ENCODE results near the gene NEU3. TPM values are rescaled to one million over a fixed set of nuclear protein-coding genes. Genes with fewer than 3 reads are reported as not detected.
"Not testable (repeated sequence)": the region's sequence is repeated elsewhere in the genome, so short reads cannot be mapped to it uniquely, and the experiment has no call there.

The NEU3 gene
- total and polyA plus RNA-seq, 2 of the 4 experiments (the other 2 are of a cell fraction) = 5.5 to 10.6 TPM

DNA sequence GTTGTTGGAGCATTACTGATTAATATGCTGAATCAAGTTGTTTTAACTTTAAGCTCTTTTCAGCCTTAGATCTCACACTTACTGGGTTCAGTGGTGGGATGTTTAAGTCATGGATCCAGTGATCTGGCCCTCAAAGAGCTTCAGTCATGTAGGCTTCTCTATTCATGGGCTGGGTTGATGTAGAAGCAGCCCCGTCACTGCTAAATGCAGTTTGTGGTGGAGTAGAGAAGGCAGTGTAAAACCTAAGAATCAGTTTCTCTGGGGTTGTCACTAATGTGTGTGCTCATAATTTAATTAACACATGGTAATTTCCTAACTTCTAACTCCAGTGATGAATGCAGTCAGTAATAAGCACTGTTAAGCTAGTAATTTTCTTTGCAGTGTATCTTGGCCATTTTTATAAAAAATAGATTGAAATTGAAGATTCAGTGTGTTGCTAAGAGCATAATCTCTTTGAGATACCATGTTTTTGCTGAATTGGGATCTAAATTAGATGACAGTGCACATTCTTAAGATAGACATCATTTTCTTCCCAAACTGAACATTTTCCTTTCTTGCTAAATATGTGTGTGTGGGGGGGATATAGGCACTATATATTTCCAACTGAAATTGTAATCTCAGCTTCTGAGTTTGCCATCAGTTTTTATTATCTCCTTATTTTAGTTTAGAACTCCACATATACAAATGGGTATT is 30.6 kb upstream of the NEU3 start:
- Histone ChIP-seq H2BK20ac (ENCODE audit: low read depth, low read length) (no peak overlapping the region), H3K4me1 (ENCODE audit: control insufficient read depth, insufficient read depth, low read length) (peaks cover 10% of the 10 kb centered on the region), H4K5ac (ENCODE audit: low read depth, low read length) (no peak overlapping the region), H3K9me1 (ENCODE audit: insufficient read depth, low read length) (peaks cover 9% of the 10 kb centered on the region; the same call in 1 of the 2 replicates), H2BK15ac (ENCODE audit: low read depth, low read length) (no peak overlapping the region), H4K8ac (ENCODE audit: low read depth in 2 of 2, low read length in 2 of 2) (no peak overlapping the region; a peak in 1 of 4 replicates), H3K27me3 (ENCODE audit: control insufficient read depth, insufficient read depth, low read length) (no peaks in the 10 kb centered on the region), H2AK5ac (ENCODE audit: low read depth, low read length) (no peak overlapping the region), H3K23ac (ENCODE audit: low read depth, low read length) (no peak overlapping the region), H3K27ac (ENCODE audit: insufficient read depth, low read length) (peak overlapping the region; percentile 6; the same call in 1 of the 2 replicates), H4K20me1 (ENCODE audit: insufficient read depth, low read length) (peaks cover 65% of the 10 kb centered on the region), H3K18ac (ENCODE audit: low read depth, low read length) (no peak overlapping the region), H3K79me1 (ENCODE audit: low read depth in 1 of 2, low read length in 2 of 2) (peaks cover 30 to 76% of the 10 kb centered on the region in 2 experiments), H2AK9ac (replicated peaks; ENCODE audit: low read depth, low read length, poor library complexity) (no peak overlapping the region), H3K4me2 (ENCODE audit: low read depth, low read length) (no peak overlapping the region), H3K14ac (replicated peaks; ENCODE audit: low read depth, low read length) (peak overlapping the region; percentile 37; the same call in 1 of the 2 replicates), H3K9me3 (ENCODE audit: control insufficient read depth, insufficient read depth, low read length) (no peaks in the 10 kb centered on the region), H4K91ac (ENCODE audit: insufficient read depth, low read depth, low read length) (no peak overlapping the region), H2AFZ (replicated peaks; ENCODE audit: low read length, poor library complexity) (no peak overlapping the region), H3K36me3 (ENCODE audit: control insufficient read depth, insufficient read depth, low read length) (peaks cover 6% of the 10 kb centered on the region; the same call in 1 of the 2 replicates), H3K4me3 (ENCODE audit: insufficient read depth, low read depth, low read length) (no peak overlapping the region), H2BK5ac (ENCODE audit: low read depth, low read length, poor library complexity, severe bottlenecking) (peak overlapping the region; percentile 9), H2BK120ac (ENCODE audit: low read depth, low read length) (no peak overlapping the region), H3K4ac (ENCODE audit: low read depth, low read length) (no peak overlapping the region), H3K56ac (ENCODE audit: extremely low read depth, insufficient read depth, low read length) (no peak overlapping the region), H3K9ac (ENCODE audit: low read depth, low read length) (no peak overlapping the region)
- DNase-seq (no peak), ATAC-seq (ENCODE audit: low read depth) (no peak)
- ChIA-PET CTCF (no interaction called here), POLR2A (ENCODE audit: unreplicated experiment) (no interaction called here)
- no TSS peak for BruUV-seq (replicated peaks)
- in situ Hi-C loops (cut with MboI; ENCODE audit: low sequenced_read_pairs) = no loop called here
- dilution Hi-C loops (cut with HindIII; ENCODE audit: low sequenced_read_pairs, unreplicated experiment) = no loop called here
- WGBS, 2 experiments (ENCODE audit: extremely low coverage in 2 of 2, insufficient read length in 1 of 2) = no CpG with 5 or more reads among the region's 1 CpG
- TF ChIP-seq NFE2L2 (IDR thresholded peaks at IDR 0.05; ENCODE audit: low read depth, low read length) = peak; percentile 64
- peak; percentile 90 for TF ChIP-seq MAFK (IDR thresholded peaks at IDR 0.05; ENCODE audit: low read depth, low read length)
- no peak for TF ChIP-seq RFX5 (IDR thresholded peaks at IDR 0.05; ENCODE audit: low read depth, low read length)
- intact Hi-C loops (cut with micrococcal nuclease) = no loop called here

GRCh38 chr11:74960128-74960527 is 28.6 kb upstream of the NEU3 start:
- peaks cover 37 to 81% of the 10 kb centered on the region in 2 experiments for H3K79me1 ChIP-seq (ENCODE audit: low read depth in 1 of 2, low read length in 2 of 2)
- in situ Hi-C loops (cut with MboI; ENCODE audit: low sequenced_read_pairs); H2AFZ ChIP-seq (replicated peaks; ENCODE audit: low read length, poor library complexity); H2AK5ac ChIP-seq (ENCODE audit: low read depth, low read length); H3K36me3 ChIP-seq (ENCODE audit: control insufficient read depth, insufficient read depth, low read length); H3K4me3 ChIP-seq (ENCODE audit: insufficient read depth, low read depth, low read length); dilution Hi-C loops (cut with HindIII; ENCODE audit: low sequenced_read_pairs, unreplicated experiment); H2BK120ac ChIP-seq (ENCODE audit: low read depth, low read length); H3K9ac ChIP-seq (ENCODE audit: low read depth, low read length); POLR2A ChIA-PET (ENCODE audit: unreplicated experiment); H3K9me3 ChIP-seq (ENCODE audit: control insufficient read depth, insufficient read depth, low read length); H3K9me1 ChIP-seq (ENCODE audit: insufficient read depth, low read length); BruUV-seq (replicated peaks); intact Hi-C loops (cut with micrococcal nuclease); H3K23ac ChIP-seq (ENCODE audit: low read depth, low read length); H3K27ac ChIP-seq (ENCODE audit: insufficient read depth, low read length); H4K8ac ChIP-seq (ENCODE audit: low read depth in 2 of 2, low read length in 2 of 2); H4K5ac ChIP-seq (ENCODE audit: low read depth, low read length); H2BK15ac ChIP-seq (ENCODE audit: low read depth, low read length); H2BK20ac ChIP-seq (ENCODE audit: low read depth, low read length); H3K4me2 ChIP-seq (ENCODE audit: low read depth, low read length); H3K18ac ChIP-seq (ENCODE audit: low read depth, low read length); H3K14ac ChIP-seq (replicated peaks; ENCODE audit: low read depth, low read length); H2AK9ac ChIP-seq (replicated peaks; ENCODE audit: low read depth, low read length, poor library complexity); H3K4ac ChIP-seq (ENCODE audit: low read depth, low read length); ATAC-seq (ENCODE audit: low read depth); H4K91ac ChIP-seq (ENCODE audit: insufficient read depth, low read depth, low read length); H3K56ac ChIP-seq (ENCODE audit: extremely low read depth, insufficient read depth, low read length); H3K4me1 ChIP-seq (ENCODE audit: control insufficient read depth, insufficient read depth, low read length); DNase-seq; H2BK5ac ChIP-seq (ENCODE audit: low read depth, low read length, poor library complexity, severe bottlenecking); H3K27me3 ChIP-seq (ENCODE audit: control insufficient read depth, insufficient read depth, low read length): not testable (repeated sequence)
- WGBS, 2 experiments (ENCODE audit: extremely low coverage in 2 of 2, insufficient read length in 1 of 2) = 96% methylated on average over 4 of the region's 6 CpGs; no CpG with 5 or more reads in 1 of the 2 experiments
- H4K20me1 ChIP-seq (ENCODE audit: insufficient read depth, low read length) = peaks cover 56% of the 10 kb centered on the region
- CTCF ChIA-PET = interaction anchor here (0.6 kb wide), 3 partner anchors 13 to 627 kb away, joined by 3 to 5 read pairs (median 4); no protein-coding TSS in a partner anchor
